ENCODE data around the gene DIP2C. TPM values are rescaled to one million over a fixed set of nuclear protein-coding genes. Genes with fewer than 3 reads are reported as not detected.

The DIP2C gene
- total and polyA plus RNA-seq, 2 donors (not counting 1 experiment from before 2014, with no cell fraction given) = 1.3 to 1.9 TPM

DNA sequence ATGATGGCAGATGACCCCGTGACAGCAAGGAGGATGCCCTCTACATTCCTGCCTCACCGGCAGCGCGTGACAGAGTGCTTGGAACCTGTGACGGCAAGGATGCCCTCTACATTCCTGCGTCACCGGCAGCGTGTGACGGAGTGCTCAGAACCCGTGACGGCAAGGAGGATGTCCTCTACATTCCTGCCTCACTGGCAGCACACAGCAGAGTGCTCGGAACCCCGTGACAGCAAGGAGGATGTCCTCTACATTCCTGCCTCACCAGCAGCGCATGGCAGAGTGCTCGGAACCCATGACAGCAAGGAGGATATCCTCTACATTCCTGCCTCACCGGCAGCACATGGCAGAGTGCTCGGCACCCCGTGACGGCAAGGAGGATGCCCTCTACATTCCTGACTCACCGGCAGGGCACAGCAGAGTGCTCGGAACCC, 231.0 kb downstream of the DIP2C start:
- CTCF ChIA-PET = no interaction called here
- Mint-ChIP-seq H3K4me3 (no peak overlapping the region), H3K27ac (no peak overlapping the region), H3K9me3 (ENCODE audit: insufficient read depth) (no peaks in the 10 kb centered on the region), H3K4me1 (no peaks in the 10 kb centered on the region), H3K27me3 (peaks cover 35% of the 10 kb centered on the region)
- no peak for ATAC-seq (ENCODE audit: low read depth)
- Histone ChIP-seq H3K27ac (ENCODE audit: low read length in 2 of 2) (no peak overlapping the region), H3K27me3 (replicated peaks in 1 of 4; ENCODE audit: control extremely low read depth in 1 of 4, control insufficient read depth in 3 of 4, insufficient read depth in 4 of 4, low read length in 3 of 4) (no peaks in the 10 kb centered on the region), H3K4me1 (ENCODE audit: control insufficient read depth in 2 of 2, insufficient read depth in 2 of 2, low read length in 2 of 2) (no peaks in the 10 kb centered on the region), H3K9ac (ENCODE audit: low read length) (no peak overlapping the region), H3K79me2 (ENCODE audit: control insufficient read depth, insufficient read depth, low read length) (no peaks in the 10 kb centered on the region), H3K9me3 (ENCODE audit: control extremely low read depth in 1 of 3, control insufficient read depth in 2 of 3, insufficient read depth in 1 of 3, low read length in 2 of 3) (no peaks in the 10 kb centered on the region), H4K20me1 (ENCODE audit: control insufficient read depth, insufficient read depth, low read length, poor library complexity, severe bottlenecking) (no peaks in the 10 kb centered on the region), H3K36me3 (replicated peaks in 1 of 2; ENCODE audit: control extremely low read depth in 1 of 2, control insufficient read depth in 1 of 2, extremely low read depth in 1 of 2, insufficient read depth in 2 of 2, low read length in 1 of 2) (no peaks in the 10 kb centered on the region), H3K4me3 (ENCODE audit: control extremely low read depth in 1 of 5, extremely low read depth in 1 of 5, insufficient read depth in 1 of 5, low read depth in 2 of 5, low read length in 4 of 5) (no peak overlapping the region), H2AFZ (ENCODE audit: insufficient read depth, low read depth, low read length, poor library complexity, severe bottlenecking) (no peak overlapping the region), H3K4me2 (replicated peaks; ENCODE audit: low read depth, low read length, poor library complexity, severe bottlenecking) (no peak overlapping the region)
- no peak for DNase-seq
- intact Hi-C loops (cut with micrococcal nuclease) = no loop called here
- POLR2A ChIA-PET = no interaction called here
- 96% methylated on average over 21 of the region's 21 CpGs for WGBS (ENCODE audit: insufficient coverage)
- TF ChIP-seq, protein P1, sequence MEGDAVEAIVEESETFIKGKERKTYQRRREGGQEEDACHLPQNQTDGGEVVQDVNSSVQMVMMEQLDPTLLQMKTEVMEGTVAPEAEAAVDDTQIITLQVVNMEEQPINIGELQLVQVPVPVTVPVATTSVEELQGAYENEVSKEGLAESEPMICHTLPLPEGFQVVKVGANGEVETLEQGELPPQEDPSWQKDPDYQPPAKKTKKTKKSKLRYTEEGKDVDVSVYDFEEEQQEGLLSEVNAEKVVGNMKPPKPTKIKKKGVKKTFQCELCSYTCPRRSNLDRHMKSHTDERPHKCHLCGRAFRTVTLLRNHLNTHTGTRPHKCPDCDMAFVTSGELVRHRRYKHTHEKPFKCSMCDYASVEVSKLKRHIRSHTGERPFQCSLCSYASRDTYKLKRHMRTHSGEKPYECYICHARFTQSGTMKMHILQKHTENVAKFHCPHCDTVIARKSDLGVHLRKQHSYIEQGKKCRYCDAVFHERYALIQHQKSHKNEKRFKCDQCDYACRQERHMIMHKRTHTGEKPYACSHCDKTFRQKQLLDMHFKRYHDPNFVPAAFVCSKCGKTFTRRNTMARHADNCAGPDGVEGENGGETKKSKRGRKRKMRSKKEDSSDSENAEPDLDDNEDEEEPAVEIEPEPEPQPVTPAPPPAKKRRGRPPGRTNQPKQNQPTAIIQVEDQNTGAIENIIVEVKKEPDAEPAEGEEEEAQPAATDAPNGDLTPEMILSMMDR (IDR thresholded peaks at IDR 0.05) = no peak
- TF ChIP-seq EZH2 (IDR thresholded peaks at IDR 0.05; ENCODE audit: borderline replicate concordance, insufficient read depth, low read depth, low read length, poor library complexity, severe bottlenecking) = no peak

DNA sequence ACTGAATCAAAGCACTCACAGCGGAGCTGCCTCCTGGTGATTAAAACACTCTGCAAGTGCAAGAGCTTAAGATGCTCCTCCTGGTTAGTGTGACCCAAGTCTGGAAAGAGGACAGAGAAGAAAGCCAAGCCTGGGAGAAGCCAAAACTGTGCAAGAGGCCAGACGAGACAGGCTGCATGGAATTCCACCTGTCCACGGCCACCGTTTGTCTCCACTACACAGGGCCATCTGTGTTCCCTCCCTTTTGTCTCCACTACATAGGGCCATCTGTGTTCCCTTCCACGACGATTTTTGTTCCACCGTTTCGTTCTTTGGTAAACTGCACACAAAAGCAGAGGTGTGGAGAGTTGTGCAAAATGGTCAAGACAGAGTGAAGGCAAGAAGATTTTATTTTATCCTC, 233.0 kb downstream of the DIP2C start:
- peaks cover 24% of the 10 kb centered on the region for H3K27me3 Mint-ChIP-seq
- H3K4me1 Mint-ChIP-seq = peaks cover 2% of the 10 kb centered on the region
- 92% methylated on average over 2 of the region's 8 CpGs for WGBS (ENCODE audit: insufficient coverage)

More for the DNA sequence above, 233.0 kb downstream of the DIP2C start:
- intact Hi-C loops (cut with micrococcal nuclease) = no loop called here
- no peak overlapping the region for H3K4me2 ChIP-seq (replicated peaks; ENCODE audit: low read depth, low read length, poor library complexity, severe bottlenecking)
- H3K9me3 ChIP-seq (ENCODE audit: control extremely low read depth in 1 of 3, control insufficient read depth in 2 of 3, insufficient read depth in 1 of 3, low read length in 2 of 3) = no peaks in the 10 kb centered on the region
- H3K79me2 ChIP-seq (ENCODE audit: control insufficient read depth, insufficient read depth, low read length) = no peaks in the 10 kb centered on the region
- H3K27ac Mint-ChIP-seq = no peak overlapping the region
- no peaks in the 10 kb centered on the region for H3K36me3 ChIP-seq (replicated peaks in 1 of 2; ENCODE audit: control extremely low read depth in 1 of 2, control insufficient read depth in 1 of 2, extremely low read depth in 1 of 2, insufficient read depth in 2 of 2, low read length in 1 of 2)
- ATAC-seq (ENCODE audit: low read depth) (no peak), DNase-seq (no peak)
- H3K4me1 ChIP-seq (ENCODE audit: control insufficient read depth in 2 of 2, insufficient read depth in 2 of 2, low read length in 2 of 2) = peaks cover 0 to 2% of the 10 kb centered on the region in 2 donors
- H3K4me3 ChIP-seq (ENCODE audit: control extremely low read depth in 1 of 5, extremely low read depth in 1 of 5, insufficient read depth in 1 of 5, low read depth in 2 of 5, low read length in 4 of 5) = no peak overlapping the region
- H2AFZ ChIP-seq (ENCODE audit: insufficient read depth, low read depth, low read length, poor library complexity, severe bottlenecking) = no peak overlapping the region
- TF ChIP-seq, protein P1 (IDR thresholded peaks at IDR 0.05) = no peak
- TF ChIP-seq EZH2 (IDR thresholded peaks at IDR 0.05; ENCODE audit: borderline replicate concordance, insufficient read depth, low read depth, low read length, poor library complexity, severe bottlenecking) = no peak
- peaks cover 0 to 4% (median 0%) of the 10 kb centered on the region in 4 experiments for H3K27me3 ChIP-seq (replicated peaks in 1 of 4; ENCODE audit: control extremely low read depth in 1 of 4, control insufficient read depth in 3 of 4, insufficient read depth in 4 of 4, low read length in 3 of 4)
- H3K9ac ChIP-seq (ENCODE audit: low read length) = no peak overlapping the region
- no peak overlapping the region for H3K4me3 Mint-ChIP-seq
- no peak overlapping the region for H3K27ac ChIP-seq (ENCODE audit: low read length in 2 of 2)
- ChIA-PET CTCF (no interaction called here), POLR2A (no interaction called here)
- no peaks in the 10 kb centered on the region for H3K9me3 Mint-ChIP-seq (ENCODE audit: insufficient read depth)
- H4K20me1 ChIP-seq (ENCODE audit: control insufficient read depth, insufficient read depth, low read length, poor library complexity, severe bottlenecking) = no peaks in the 10 kb centered on the region
